HG03571 (cell line): Measurements from ENCODE around the gene CIAO3.
A peak's percentile ranks its signal among the peaks of the same experiment; 100 is the strongest.

ENCODE experiments used
- ATAC-seq: cut with Tn5 transposase; IDR thresholded peaks from one replicate; pipeline ENCODE4 v1.9.1; 2021; ENCODE audit not compliant: unreplicated experiment

CIAO3 gene

DNA sequence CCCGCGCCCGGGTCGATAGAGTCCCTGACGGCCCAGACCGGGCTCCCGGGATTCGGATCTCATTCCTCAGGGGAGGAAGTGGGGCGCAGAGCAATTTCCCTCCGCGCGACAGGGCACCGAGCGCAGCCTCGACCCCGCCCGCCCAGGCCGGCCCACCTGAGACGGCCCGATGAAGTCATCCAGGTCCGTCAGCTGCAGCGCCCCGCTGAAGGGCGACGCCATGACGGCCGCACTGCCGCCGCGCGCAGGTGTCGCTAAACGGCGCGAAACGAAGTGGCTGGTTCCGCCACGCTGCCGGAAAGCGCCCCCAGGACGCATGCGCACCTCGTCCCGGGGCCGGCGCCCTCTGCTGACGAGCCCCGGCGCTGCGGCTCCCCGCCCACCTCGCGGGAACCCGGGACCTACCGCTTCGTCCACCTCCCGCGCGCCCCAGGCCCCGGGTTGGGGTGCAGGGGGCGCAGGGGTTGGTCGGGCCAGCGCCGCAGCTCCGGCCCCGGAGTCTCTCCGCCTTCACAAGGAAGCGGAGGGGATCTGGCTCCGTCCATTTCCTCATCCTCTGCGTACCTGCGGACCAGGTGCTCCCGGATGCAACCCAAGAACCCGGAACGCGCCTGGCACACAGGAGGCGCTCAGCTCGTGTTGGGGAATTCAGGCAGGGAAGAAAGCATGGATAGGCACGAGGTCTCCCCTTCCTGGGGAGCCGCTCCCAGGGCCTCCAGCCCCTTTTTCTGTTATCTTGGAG, at the start of gene CIAO3:
CIAO3 (minus strand) TSS at position 234 of the 742 bp plus-strand sequence; CDS start at position 222, 12 bp downstream.
- ATAC-seq = peak; percentile 59

DNA sequence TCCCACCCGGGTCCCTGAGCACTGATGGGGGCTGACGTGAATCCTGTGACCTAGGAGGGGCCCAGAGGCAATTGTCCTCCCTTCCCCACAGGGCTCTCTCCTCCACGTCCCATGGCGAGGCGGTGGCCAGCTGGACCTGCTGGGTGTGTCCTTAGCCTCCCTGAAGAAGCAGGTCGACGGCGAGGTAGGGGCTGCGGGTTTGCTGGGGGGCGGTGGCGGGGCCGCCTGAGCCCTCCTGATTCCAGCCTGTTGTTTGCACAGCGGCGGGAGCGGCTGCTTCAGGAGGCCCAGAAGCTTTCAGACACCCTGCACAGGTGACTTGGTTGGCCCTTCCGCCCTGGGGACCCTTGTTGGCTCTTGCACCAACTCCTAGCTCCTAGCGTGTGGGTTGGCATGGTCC, 49.3 kb upstream of the CIAO3 start:
- ATAC-seq = no peak

GRCh38 chr16:789191-789850, 48.5 kb upstream of the CIAO3 start:
- no peak for ATAC-seq

DNA sequence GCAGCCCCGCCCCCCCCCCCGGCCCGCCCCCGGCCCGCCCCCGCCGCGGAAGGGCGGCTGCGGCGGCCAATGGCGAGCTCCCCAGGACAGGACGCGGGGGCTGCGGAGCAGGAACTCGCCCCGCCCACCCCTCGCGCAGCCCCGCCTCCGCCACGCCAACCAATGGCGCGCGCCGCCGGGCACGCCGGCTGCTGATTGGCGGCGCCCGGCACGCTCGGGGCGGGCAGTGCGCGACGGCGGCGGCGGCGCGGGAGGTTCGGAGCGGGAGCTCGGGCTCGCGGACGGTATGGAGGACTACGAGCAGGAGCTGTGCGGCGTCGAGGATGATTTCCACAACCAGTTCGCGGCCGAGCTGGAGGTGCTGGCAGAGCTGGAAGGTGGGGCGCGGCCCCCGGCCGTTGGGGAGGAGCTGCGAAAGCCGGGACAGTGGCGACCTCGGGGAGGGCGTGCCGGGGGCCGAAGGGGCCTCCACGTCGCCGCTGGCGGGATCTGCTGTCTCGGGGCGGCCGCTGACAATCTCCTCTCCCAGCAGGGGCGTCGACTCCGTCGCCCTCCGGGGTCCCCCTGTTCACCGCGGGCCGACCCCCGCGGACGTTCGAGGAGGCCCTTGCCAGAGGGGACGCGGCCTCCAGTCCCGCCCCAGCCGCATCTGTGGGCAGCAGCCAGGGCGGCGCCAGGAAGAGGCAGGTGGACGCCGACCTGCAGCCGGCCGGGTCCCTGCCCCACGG, 47.8 kb upstream of the CIAO3 start, which contains the start of gene CHTF18:
CHTF18 (plus strand) TSS at position 222 of the 728 bp plus-strand sequence; CDS start at position 287, 65 bp downstream.
- peak; percentile 65 for ATAC-seq

GRCh38 chr16:787978-788398, 47.2 kb upstream of the CIAO3 start, which contains the start of gene RPUSD1:
RPUSD1 (minus strand) TSS chr16:788381; CDS start chr16:787737, 644 bp downstream.
- peak; percentile 12 for ATAC-seq

DNA sequence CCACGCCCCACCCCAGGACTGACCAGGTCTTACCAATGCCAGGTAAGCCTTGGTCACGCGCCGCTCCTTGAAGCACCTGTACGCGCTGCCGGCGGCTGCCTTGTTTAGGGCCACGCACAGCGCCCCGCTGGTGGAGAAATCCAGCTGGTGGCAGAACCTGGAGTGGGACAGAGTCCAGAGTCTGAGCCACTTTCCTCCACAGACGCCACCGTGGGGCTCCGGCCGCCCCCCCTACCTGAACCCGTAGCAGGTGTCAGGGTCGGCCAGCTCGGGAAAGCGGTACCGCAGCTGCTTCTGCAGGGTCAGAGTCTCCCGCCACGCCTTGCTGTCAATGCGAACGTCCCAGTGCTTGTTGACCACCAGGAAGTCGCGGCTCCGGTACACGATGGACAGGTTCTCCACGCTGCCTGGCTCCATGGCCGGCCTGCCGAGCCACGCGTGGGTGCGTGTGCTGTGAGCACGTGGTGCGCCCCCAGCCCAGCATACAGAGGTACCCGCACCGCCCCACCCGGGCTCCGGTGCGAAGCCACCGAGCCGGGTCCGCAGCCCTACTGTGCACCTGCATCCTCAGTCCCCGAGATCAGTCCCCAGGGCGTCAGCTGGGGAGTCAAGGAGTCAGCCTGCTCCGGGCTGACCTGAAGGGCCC, 46.6 kb upstream of the CIAO3 start:
- ATAC-seq = no peak

DNA sequence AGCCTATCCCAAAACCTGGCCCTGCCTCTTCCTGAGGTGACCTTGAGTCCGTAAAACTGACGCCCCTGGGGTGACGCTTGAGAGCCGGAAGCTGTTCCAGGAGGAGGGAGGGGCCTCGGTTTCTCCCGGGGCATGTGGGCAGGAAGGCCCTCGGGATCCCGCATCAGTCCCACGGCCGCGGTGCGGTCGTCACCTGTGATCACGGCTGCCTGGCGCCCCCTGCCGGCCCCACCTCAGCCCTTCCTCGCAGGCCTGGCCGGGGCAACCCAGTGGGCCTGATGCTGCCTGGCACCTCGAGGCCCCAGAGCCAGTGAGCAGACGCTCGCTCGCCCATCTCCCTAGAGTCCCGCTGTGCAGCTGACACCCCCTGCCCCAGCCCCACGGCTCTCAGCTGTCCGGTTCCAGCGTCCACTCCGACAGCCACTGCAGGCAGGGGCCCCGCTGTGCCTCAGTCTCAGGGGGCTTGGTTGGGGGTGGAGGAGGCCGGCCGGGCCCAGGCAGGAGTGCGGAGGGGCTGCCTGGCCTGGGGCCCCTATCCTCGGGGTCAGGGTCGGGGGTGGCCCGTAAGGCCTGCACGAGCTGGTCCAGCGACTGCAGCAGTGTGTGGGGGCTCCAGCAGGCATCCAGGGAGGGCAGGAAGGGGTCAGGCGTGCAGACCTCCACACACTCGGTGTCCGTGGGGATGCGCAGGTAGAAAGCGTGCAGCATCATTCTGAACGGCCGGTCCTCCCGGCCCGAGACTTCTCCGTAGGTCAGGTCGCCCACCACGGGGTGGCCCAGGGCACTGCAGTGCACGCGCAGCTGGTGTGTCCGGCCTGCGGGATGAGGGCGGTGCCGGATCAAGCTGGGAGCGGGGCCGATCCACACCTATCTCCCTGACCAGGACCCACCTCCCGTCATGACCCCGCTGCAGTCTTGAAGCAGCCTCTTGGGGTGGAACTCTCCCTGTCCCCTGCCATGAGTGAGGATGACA, 45.1 kb upstream of the CIAO3 start:
- no peak for ATAC-seq

- no peak for ATAC-seq
Measured at GRCh38 chr16:784431-784830, 43.6 kb upstream of the CIAO3 start.

DNA sequence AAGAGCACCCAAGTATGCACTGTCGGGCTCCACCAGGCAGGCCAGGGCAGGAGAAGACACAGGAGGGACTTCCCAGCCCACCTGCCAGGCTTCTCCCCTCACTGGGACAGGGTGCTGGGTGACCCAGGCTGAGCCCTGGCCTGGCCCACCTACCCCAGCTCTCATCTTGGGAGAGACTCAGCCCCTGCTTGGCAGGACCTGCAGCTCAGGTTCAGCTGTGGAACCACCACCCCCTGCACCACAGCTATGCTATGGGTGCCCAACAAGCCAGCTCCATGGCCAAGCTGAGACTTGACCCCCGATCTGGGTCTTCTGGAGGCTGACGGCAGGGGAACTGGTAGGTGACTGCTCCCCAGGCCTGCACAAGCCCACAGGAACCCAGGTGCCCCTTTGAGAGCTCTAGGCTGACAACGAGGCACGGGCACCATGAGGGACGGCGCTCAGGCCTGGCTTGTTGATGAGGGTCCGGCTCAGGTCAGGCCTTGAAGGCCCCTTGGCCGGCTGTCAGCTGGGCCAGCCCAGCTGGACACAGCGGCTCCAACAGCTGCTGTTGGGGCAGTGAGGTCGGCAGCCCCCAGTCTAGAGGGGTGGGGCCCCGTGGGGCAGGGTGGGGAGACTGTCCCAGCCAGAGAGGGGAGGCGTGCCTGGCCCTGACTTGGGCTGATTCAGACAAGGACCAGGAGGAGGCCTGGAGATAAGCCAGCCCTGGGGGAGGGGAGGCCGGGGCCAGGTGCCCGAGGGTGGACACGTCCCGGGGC, 42.8 kb upstream of the CIAO3 start:
- no peak for ATAC-seq

GRCh38 chr16:782766-783403, 42.1 kb upstream of the CIAO3 start:
- no peak for ATAC-seq

DNA sequence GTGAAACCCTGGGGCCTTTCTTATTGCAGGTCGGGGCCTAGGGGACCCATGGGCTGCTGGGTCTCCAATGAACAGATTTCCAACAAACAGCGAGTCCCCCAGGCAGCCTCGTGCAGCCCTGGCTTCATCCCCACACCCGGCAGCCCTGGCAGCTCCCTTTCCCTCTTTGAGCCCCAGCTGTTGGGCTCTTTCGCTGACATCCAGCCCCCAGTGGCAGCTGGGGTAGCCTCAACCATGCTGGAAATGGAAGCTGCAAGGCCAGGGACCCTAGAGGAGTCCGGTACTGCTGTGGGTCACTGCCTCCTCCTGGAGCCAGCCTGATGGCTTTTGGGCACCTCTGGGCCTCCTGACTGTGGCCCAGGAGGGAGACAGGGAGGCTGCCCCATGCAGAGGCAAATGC, 41.5 kb upstream of the CIAO3 start:
- no peak for ATAC-seq

GRCh38 chr16:781346-782010, 40.7 kb upstream of the CIAO3 start:
- ATAC-seq = no peak

DNA sequence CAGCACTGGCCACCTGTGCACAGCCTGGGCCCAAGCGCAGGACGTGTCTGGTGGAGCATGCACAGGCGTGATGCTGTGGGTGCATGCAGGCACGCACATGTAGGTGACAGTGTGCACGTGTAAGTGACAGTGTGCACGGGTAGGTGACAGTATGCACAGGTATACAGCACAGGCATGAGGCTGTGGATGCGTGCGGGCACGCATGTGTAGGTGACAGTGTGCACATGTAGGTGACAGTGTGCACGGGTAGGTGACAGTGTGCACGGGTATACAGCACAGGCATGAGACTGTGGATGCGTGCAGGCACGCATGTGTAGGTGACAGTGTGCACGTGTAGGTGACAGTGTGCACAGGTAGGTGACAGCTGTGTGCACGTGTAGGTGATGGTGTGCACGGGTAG, 39.5 kb upstream of the CIAO3 start:
- no peak for ATAC-seq

DNA sequence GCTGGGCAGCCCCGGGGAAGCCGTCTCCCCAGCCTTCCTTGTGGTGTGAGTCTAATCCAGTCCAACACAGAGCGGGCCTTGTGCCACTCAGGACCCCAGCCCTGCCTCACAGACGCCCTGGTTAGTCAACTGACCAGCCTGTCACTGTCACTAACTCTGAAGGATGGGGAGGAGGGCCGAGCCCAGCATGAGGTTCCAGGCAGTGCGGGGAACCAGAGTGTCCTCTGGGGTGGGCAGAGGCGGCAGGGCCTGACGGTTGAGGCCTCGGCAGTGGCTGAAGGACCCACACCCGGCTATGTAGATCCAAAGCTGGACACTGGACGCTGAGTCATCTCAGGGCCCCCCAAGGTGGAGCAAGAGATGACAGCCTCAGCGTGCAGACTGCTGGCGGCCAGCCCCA, 38.8 kb upstream of the CIAO3 start:
- no peak for ATAC-seq

- ATAC-seq = no peak
Measured at GRCh38 chr16:778909-779527, 38.2 kb upstream of the CIAO3 start.

DNA sequence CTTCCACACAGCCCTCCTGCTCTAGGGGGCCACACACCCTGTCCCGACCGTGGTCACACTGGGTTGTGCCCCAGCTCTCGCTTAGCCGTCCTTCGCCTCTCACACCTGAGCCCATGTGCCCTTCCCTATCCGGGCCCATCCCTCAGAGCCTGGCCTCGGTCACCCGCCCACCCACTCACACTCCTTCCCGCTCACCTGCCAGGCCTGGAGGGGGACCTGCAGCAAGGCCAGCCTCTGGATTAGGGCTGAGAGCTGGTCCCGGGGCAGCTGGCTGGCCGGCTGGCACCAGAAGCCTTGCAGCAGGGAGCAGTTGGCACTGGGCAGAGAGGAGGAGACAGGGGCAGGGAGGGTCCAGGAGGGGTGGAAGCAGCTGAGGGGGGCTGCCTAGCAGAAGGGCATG, 37.6 kb upstream of the CIAO3 start:
- no peak for ATAC-seq

DNA sequence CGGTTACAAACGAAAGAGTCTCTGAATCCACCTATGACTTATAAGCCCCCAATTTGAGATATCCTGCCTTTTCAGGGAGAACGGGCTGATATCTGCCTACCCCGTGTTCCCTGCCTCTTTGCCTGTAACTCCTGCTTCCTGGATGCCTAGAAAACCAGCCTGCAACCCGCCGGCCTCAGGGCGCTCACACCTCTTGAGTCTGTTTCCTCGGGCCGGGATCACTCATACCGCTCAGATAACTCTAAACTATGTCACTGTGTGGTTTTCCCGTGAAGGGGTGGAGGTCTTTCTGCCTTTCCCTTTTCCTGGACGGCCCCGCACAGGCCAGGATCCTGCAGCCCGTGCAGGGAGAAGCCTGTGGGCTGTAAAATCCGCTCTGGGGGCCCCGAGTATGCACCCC, 37.0 kb upstream of the CIAO3 start:
- no peak for ATAC-seq

DNA sequence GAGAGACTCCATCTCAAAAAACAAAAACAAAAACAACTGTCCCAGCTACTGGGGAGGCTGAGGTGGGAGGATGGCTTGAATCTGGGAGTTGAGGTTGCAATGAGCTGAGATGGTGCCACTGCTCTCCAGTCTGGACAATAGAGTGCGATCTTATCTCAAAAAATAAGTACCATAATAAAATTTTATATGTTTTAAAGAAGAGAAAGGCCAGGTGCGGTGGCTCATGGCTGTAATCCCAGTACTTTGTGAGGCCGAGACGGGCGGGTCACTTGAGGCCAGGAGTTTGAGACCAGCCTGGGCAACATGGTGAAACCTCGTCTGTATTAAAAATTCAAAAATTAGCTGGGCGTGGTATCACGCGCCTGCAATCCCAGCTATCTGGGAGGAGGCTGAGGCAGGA, 36.0 kb upstream of the CIAO3 start:
- ATAC-seq = no peak
